Progenitor cell of endocrine pancreas (in vitro differentiated cells): Measurements from ENCODE around the gene NEK4. TPM values are rescaled to one million over a fixed set of nuclear protein-coding genes. Genes with fewer than 3 reads are reported as not detected.

Experiments
- DNase-seq: peaks from one replicate; pipeline ENCODE4 v3.0.0; 2021; ENCODE audit warnings: low spot score; ENCODE audit not compliant: unreplicated experiment
- H3K27ac Mint-ChIP-seq: 2 replicates; pipeline ENCODE4 v1.8.0; 2021; ENCODE audit warnings: mild to moderate bottlenecking, moderate library complexity, mixed read lengths
- H3K27me3 Mint-ChIP-seq: 2 replicates; pipeline ENCODE4 v1.8.0; 2021; ENCODE audit warnings: mixed read lengths
- H3K36me3 Mint-ChIP-seq: 2 replicates; pipeline ENCODE4 v1.8.0; 2022; ENCODE audit warnings: mixed read lengths; ENCODE audit not compliant: insufficient read depth
- H3K4me1 Mint-ChIP-seq: 2 replicates; pipeline ENCODE4 v1.8.0; 2021; ENCODE audit warnings: low read depth, mixed read lengths
- H3K4me3 Mint-ChIP-seq: 2 replicates; pipeline ENCODE4 v1.8.0; 2021; ENCODE audit warnings: low read depth, mild to moderate bottlenecking, moderate library complexity, mixed read lengths
- H3K9me3 Mint-ChIP-seq: 2 replicates; pipeline ENCODE4 v1.8.0; 2021; ENCODE audit warnings: low read depth, mixed read lengths
- CTCF ChIP-seq: fragments of 200-600 bp; sonication (generic); IDR thresholded peaks from one replicate; pipeline ENCODE4 v1.5.0; 2021; ENCODE audit warnings: antibody characterized with exemption, mild to moderate bottlenecking; ENCODE audit not compliant: unreplicated experiment
- total RNA-seq: library from RNA; stranded (reverse); gene quantifications from 2 replicates; pipeline ENCODE4 v1.2.1, GENCODE V29; 2021

The NEK4 gene
- total RNA-seq, 1 donor from 2014 or later = 51.1 TPM

- no peak for TF ChIP-seq CTCF
- H3K4me1 Mint-ChIP-seq = no peaks in the 10 kb centered on the region
- no peak for DNase-seq
- peaks cover 40% of the 10 kb centered on the region for H3K36me3 Mint-ChIP-seq
- no peak overlapping the region for H3K27ac Mint-ChIP-seq
- no peaks in the 10 kb centered on the region for H3K9me3 Mint-ChIP-seq
- no peaks in the 10 kb centered on the region for H3K27me3 Mint-ChIP-seq
- H3K4me3 Mint-ChIP-seq = no peak overlapping the region
Observed at GRCh38 chr3:52743152-52743551, 27.6 kb downstream of the NEK4 start.

- TF ChIP-seq CTCF = peak; percentile 54
- Mint-ChIP-seq H3K4me1 (no peaks in the 10 kb centered on the region), H3K36me3 (peaks cover 40% of the 10 kb centered on the region), H3K27me3 (no peaks in the 10 kb centered on the region), H3K9me3 (no peaks in the 10 kb centered on the region), H3K27ac (no peak overlapping the region), H3K4me3 (no peak overlapping the region)
- no peak for DNase-seq
Observed at GRCh38 chr3:52742418-52743041, 28.2 kb downstream of the NEK4 start.

GRCh38 chr3:52739730-52740129 lies 31.0 kb downstream of the NEK4 start:
- TF ChIP-seq CTCF = no peak
- H3K36me3 Mint-ChIP-seq = peaks cover 40% of the 10 kb centered on the region
- H3K4me3 Mint-ChIP-seq = no peak overlapping the region
- DNase-seq = no peak
- H3K4me1 Mint-ChIP-seq = no peaks in the 10 kb centered on the region
- no peaks in the 10 kb centered on the region for H3K9me3 Mint-ChIP-seq
- H3K27me3 Mint-ChIP-seq = no peaks in the 10 kb centered on the region
- H3K27ac Mint-ChIP-seq = no peak overlapping the region

GRCh38 chr3:52733256-52733891 lies 37.4 kb downstream of the NEK4 start:
- Mint-ChIP-seq H3K36me3 (peaks cover 68% of the 10 kb centered on the region), H3K27me3 (no peaks in the 10 kb centered on the region), H3K27ac (no peak overlapping the region), H3K9me3 (peaks cover 9% of the 10 kb centered on the region), H3K4me1 (no peaks in the 10 kb centered on the region), H3K4me3 (no peak overlapping the region)
- no peak for TF ChIP-seq CTCF
- no peak for DNase-seq

GRCh38 chr3:52731590-52731989 lies 39.1 kb downstream of the NEK4 start:
- H3K27me3 Mint-ChIP-seq = no peaks in the 10 kb centered on the region
- no peaks in the 10 kb centered on the region for H3K4me1 Mint-ChIP-seq

More at GRCh38 chr3:52731590-52731989, 39.1 kb downstream of the NEK4 start:
- no peak for TF ChIP-seq CTCF
- Mint-ChIP-seq H3K4me3 (no peak overlapping the region), H3K9me3 (peaks cover 11% of the 10 kb centered on the region), H3K36me3 (peaks cover 72% of the 10 kb centered on the region), H3K27ac (no peak overlapping the region)
- DNase-seq = no peak
